ENCODE data around the gene MESD. TPM values are rescaled to one million over a fixed set of nuclear protein-coding genes. Genes with fewer than 3 reads are reported as not detected.

MESD gene
- total RNA-seq, 4 donors from 2014 or later: 14.1 to 17.4 (median 14.5) TPM

GRCh38 chr15:81032818-81033217 lies 43.2 kb upstream of the MESD start:
- Histone ChIP-seq H3K4me1 (peaks cover 11 to 17% (median 13%) of the 10 kb centered on the region in 4 donors), H3K9me3 (no peaks in the 10 kb centered on the region), H3K27me3 (no peaks in the 10 kb centered on the region), H3K36me3 (no peaks in the 10 kb centered on the region), H3K4me3 (no peak overlapping the region), H3K27ac (replicated peaks in 1 of 4) (no peak overlapping the region)
- intact Hi-C loops (cut with DNase I): loop anchor here (10.0 kb wide), 1 partner anchor 58 kb away; no protein-coding TSS in a partner anchor
- TF ChIP-seq POLR2A (IDR thresholded peaks at IDR 0.05; ENCODE audit: low read depth) (no peak), CTCF (IDR thresholded peaks at IDR 0.05) (no peak), POLR2AphosphoS5 (IDR thresholded peaks at IDR 0.05) (no peak), EP300 (IDR thresholded peaks at IDR 0.05) (no peak)
- DNase-seq (ENCODE audit: extremely low spot score): no peak
- WGBS: 80% methylated on average over 1 of the region's 1 CpG

GRCh38 chr15:81032355-81032754 lies 42.7 kb upstream of the MESD start:
- Histone ChIP-seq H3K4me1 (peaks cover 11 to 17% (median 13%) of the 10 kb centered on the region in 4 donors), H3K9me3 (no peaks in the 10 kb centered on the region), H3K27ac (replicated peaks in 1 of 4) (no peak overlapping the region), H3K4me3 (no peak overlapping the region), H3K36me3 (no peaks in the 10 kb centered on the region), H3K27me3 (no peaks in the 10 kb centered on the region)
- TF ChIP-seq POLR2A (IDR thresholded peaks at IDR 0.05; ENCODE audit: low read depth) (no peak), POLR2AphosphoS5 (IDR thresholded peaks at IDR 0.05) (no peak), EP300 (IDR thresholded peaks at IDR 0.05) (no peak), CTCF (IDR thresholded peaks at IDR 0.05) (no peak)
- intact Hi-C loops (cut with DNase I): loop anchor here (10.0 kb wide), 1 partner anchor 58 kb away; no protein-coding TSS in a partner anchor
- 92% methylated on average over 4 of the region's 4 CpGs for WGBS
- no peak for DNase-seq (ENCODE audit: extremely low spot score)

GRCh38 chr15:81031203-81031602 lies 41.6 kb upstream of the MESD start:
- Histone ChIP-seq H3K36me3 (no peaks in the 10 kb centered on the region), H3K27ac (replicated peaks in 1 of 4) (no peak overlapping the region), H3K4me1 (peaks cover 11 to 18% (median 15%) of the 10 kb centered on the region in 4 donors), H3K9me3 (no peaks in the 10 kb centered on the region), H3K4me3 (no peak overlapping the region), H3K27me3 (no peaks in the 10 kb centered on the region)
- WGBS: 80% methylated on average over 4 of the region's 4 CpGs
- no peak for DNase-seq (ENCODE audit: extremely low spot score)
- TF ChIP-seq POLR2AphosphoS5 (IDR thresholded peaks at IDR 0.05) (no peak), POLR2A (IDR thresholded peaks at IDR 0.05; ENCODE audit: low read depth) (no peak), EP300 (IDR thresholded peaks at IDR 0.05) (no peak), CTCF (IDR thresholded peaks at IDR 0.05) (no peak)
- intact Hi-C loops (cut with DNase I): loop anchor here (10.0 kb wide), 1 partner anchor 56 kb away; no protein-coding TSS in a partner anchor

GRCh38 chr15:81030301-81030750 lies 40.7 kb upstream of the MESD start:
- Histone ChIP-seq H3K36me3 (no peaks in the 10 kb centered on the region), H3K4me1 (peaks cover 11 to 24% (median 15%) of the 10 kb centered on the region in 4 donors), H3K4me3 (no peak overlapping the region), H3K9me3 (no peaks in the 10 kb centered on the region), H3K27me3 (no peaks in the 10 kb centered on the region), H3K27ac (replicated peaks in 1 of 4) (peak overlapping the region in 2 of 4 donors; percentile 1 to 46)
- intact Hi-C loops (cut with DNase I): loop anchor here (10.0 kb wide), 1 partner anchor 56 kb away; no protein-coding TSS in a partner anchor
- no peak for TF ChIP-seq EP300 (IDR thresholded peaks at IDR 0.05)
- no peak for TF ChIP-seq POLR2AphosphoS5 (IDR thresholded peaks at IDR 0.05)
- TF ChIP-seq CTCF (IDR thresholded peaks at IDR 0.05): no peak
- TF ChIP-seq POLR2A (IDR thresholded peaks at IDR 0.05; ENCODE audit: low read depth): no peak
- no peak for DNase-seq (ENCODE audit: extremely low spot score)
- WGBS: 46% methylated on average over 3 of the region's 3 CpGs

Data from esophagus muscularis mucosa (tissue), 4 donors.